ENCODE measurements around the gene PITHD1.
A peak's percentile ranks its signal among the peaks of the same experiment; 100 is the strongest.
"Not testable (repeated sequence)": the region's sequence is repeated elsewhere in the genome, so short reads cannot be mapped to it uniquely, and the experiment has no call there.

PITHD1 gene

GRCh38 chr1:23774174-23774880, 3.9 kb upstream of the PITHD1 start:
- no peak for DNase-seq (ENCODE audit: low read depth)

- no peak for DNase-seq (ENCODE audit: low read depth)
Observed at GRCh38 chr1:23776217-23776616, 2.0 kb upstream of the PITHD1 start.

GRCh38 chr1:23779826-23780371, 1.7 kb downstream of the PITHD1 start:
- no peak for DNase-seq (ENCODE audit: low read depth)

DNA sequence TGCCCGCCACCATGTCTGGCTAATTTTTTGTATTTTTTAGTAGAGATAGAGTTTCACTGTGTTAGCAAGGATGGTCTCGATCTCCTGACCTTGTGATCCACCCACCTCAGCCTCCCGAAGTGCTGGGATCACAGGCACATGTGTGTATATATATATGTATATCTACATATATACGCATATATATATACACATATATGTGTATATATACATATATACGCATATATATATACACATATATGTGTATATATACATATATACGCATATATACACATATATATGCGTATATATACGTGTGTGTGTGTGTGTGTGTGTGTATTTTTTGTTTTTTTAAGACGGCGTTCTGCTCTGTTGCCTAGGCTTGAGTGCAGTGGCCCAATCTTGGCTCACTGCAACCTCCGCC, 4.9 kb downstream of the PITHD1 start:
- DNase-seq (ENCODE audit: low read depth): not testable (repeated sequence)

DNA sequence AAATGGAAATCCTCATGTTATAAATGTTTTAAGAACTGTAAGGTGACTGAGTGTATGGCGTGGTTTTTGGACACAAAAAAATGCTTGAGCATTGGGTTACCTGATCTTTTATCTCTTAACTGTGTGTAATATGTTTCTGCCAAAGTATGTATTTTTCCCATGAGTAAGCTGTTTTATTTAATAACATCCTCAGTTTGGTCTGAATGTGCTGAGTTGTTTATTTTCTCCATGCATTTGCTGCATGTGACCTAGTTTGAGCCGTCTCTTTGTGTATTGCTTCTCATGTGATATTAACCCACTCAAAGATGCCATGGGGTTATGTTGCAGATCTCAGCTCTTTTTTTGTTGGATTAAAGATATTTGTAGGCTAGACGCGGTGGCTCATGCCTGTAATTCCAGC, 6.6 kb downstream of the PITHD1 start:
- no peak for DNase-seq (ENCODE audit: low read depth)

DNA sequence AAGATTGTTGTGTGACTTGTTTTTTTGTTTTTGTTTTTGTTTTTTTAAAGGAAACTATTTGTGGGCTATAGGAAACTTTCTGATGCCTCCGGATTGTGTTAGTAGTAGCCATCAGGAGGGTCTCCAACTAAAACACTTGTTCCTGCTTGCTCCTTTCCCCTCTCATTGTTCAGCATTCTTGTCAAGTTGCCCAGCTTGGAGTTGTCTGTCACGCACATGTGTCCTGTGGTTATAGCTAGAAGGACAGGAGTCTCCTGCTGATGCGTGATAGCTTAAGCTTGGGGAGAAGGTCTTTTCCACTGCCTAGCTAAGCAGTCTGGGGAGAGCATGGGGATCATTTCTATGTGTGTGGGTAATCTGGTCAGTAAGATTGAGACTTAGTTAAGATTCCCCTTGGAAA, 9.5 kb downstream of the PITHD1 start:
- DNase-seq (ENCODE audit: low read depth): no peak

- no peak for DNase-seq (ENCODE audit: low read depth)
Observed at GRCh38 chr1:23788695-23789094, 10.5 kb downstream of the PITHD1 start.

DNA sequence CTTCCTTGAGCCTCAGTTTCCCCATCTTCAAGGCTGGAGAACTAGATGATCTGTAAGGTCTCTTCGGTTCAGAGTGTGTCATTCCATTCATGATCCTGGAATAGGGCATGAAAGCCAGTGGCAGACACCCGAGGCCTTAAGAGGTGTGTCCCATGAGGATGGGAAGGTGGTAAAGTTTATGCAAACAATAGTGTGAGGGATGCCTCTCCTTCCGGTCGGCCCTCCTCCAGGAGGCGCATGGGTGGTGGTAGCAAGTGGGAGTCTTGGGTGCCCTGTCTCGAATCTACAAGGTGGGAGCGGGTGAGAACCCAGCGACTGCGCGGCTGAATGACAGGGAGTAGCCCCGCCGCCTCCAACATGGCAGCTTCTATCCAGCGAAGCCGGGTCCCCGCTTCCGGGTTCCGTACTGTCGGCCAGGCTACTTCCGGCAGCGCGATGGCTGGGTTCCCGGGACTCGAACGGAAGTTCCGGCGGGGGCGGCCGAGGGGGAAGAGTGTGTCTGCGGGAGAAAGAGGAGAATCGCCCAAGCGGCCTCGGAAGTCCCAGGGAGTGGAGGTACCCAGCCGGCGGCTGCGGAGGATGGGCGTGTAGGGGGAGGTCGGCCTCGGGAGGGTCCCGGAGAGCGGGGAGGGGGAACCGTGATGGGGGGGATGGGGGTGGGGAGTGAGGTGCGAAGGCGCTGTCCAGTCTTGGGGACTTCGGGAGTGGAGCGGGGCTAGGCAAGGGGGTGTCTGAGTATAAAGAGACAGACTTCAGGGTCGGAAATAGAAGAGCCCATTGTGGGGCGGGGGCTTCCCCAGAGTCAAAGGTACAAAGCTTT, 12.7 kb downstream of the PITHD1 start, which contains the start of gene LYPLA2:
TSS of gene LYPLA2 (plus strand) at position 450 of the 820 bp plus-strand sequence. CDS start 1,538 bp downstream, outside the sequence.
- peak; percentile 70 for DNase-seq (ENCODE audit: low read depth)

DNA sequence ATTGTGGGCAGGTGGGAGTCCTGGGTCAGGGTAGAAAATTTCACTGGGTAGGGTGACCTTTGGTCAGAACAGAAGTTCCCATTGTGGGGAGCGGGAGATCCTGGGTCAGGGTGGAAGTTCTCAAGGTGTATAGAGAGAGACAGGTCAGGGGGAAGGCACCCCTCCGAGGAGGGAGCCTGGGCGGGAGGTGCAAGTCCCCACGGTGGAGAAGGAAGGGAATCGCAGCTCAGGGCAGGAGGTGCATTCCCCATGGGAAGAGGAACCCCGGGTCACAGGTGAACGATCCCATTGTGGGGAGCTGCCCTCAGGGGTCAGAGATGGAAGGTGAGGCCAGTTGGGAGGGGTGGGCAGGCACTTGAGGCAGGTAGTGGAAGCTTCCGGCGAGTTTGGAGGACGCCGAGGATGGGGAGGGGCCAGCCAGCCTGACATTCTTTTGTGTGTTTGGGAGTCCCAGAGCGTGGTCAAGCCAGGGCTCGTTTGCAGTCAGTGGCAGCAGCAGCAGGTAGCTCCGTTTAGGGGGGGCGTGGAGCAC, 13.4 kb downstream of the PITHD1 start:
- no peak for DNase-seq (ENCODE audit: low read depth)

DNA sequence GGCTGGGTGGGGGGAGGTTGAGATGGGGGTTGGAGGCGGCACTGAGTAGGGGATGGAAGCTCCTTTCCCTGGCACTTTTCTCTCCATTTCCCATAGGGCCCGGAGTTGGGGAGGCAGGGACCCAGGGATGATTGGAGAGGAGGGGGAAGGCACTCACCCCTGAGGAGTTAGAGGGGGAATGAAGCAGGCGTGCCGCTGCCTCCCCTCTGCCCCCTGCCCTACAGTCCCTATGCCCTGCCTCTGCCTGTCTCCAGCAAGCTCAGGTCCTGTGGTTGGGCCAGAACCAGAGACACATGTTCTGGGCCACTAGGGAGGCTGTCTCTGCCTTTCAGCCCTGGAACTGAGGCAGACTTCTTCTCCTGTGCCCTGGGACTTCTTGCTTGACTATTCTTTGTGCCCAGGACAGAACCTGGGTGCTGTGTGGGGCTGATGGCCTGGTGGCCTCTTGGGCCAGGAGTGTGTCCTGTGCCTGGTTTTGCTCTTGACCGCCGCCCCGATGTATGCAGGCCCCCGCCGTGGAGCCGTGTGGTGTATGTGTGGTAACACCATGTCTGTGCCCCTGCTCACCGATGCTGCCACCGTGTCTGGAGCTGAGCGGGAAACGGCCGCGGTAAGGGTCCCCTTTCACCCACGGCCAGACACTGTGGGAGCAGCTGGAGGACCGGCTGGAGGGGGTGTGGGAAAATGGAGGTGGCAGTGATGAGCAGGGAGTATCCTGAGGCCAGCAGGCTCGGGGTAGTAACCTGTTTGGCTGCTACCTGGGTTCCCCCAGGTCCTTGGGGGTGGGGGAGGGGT, 14.1 kb downstream of the PITHD1 start:
- DNase-seq (ENCODE audit: low read depth): no peak

GRCh38 chr1:23793018-23793781, 15.0 kb downstream of the PITHD1 start:
- no peak for DNase-seq (ENCODE audit: low read depth)

GRCh38 chr1:23793861-23794731, 15.9 kb downstream of the PITHD1 start:
- no peak for DNase-seq (ENCODE audit: low read depth)

DNA sequence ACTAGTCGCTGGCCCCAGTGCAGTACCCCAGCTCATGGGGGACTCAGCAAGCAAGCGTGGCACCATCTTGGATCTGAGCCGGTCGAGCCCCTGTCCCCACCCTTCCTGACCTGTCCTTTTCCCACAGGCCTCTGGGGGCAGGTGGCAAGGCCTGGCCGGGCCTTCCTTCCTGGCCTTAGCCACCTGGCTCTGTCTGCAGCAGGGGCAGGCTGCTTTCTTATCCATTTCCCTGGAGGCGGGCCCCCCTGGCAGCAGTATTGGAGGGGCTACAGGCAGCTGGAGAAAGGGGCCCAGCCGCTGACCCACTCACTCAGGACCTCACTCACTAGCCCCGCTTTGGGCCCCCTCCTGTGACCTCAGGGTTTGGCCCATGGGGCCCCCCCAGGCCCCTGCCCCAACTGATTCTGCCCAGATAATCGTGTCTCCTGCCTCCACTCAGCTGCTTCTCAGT, 16.5 kb downstream of the PITHD1 start:
- DNase-seq (ENCODE audit: low read depth): not testable (repeated sequence)

DNA sequence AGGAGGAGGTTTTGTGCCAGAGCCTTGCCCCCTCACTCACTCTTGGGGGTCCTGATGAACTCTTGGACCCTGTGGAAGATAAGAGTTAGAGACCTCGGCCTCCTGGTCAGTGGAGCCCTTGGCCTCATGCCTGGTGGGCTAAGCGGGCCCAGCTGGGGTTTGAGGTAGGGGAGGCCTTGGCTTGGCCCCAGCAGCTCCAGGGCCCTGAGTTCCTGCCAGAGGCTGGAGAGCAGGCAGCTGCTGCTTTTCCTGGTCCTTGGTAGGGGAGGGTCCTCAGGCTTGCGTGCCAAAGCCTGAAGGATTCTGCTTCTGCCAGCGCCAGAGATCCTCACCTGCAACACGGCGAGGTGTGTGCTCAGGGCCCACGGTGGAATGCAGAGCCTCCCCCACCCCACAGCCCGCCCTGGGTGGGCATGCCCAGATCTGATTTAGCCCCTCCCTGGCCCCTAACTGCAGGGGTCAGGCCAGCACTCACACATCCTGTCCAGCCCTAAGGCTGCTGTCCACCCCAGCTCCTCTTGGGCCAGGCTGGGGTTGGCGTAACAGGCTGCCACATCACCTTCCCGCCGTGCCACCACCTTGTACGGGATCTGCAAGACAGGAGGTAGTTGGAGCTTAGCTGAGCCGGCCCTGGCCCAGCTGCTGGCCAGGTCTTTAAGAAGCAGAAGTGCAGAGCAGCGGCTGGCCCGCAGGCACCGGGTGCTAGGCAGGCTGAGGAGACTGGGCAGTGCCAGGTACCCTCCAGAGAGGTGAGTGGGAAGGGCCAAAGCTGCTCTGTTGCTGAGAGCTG, 17.7 kb downstream of the PITHD1 start:
- DNase-seq (ENCODE audit: low read depth): no peak

DNA sequence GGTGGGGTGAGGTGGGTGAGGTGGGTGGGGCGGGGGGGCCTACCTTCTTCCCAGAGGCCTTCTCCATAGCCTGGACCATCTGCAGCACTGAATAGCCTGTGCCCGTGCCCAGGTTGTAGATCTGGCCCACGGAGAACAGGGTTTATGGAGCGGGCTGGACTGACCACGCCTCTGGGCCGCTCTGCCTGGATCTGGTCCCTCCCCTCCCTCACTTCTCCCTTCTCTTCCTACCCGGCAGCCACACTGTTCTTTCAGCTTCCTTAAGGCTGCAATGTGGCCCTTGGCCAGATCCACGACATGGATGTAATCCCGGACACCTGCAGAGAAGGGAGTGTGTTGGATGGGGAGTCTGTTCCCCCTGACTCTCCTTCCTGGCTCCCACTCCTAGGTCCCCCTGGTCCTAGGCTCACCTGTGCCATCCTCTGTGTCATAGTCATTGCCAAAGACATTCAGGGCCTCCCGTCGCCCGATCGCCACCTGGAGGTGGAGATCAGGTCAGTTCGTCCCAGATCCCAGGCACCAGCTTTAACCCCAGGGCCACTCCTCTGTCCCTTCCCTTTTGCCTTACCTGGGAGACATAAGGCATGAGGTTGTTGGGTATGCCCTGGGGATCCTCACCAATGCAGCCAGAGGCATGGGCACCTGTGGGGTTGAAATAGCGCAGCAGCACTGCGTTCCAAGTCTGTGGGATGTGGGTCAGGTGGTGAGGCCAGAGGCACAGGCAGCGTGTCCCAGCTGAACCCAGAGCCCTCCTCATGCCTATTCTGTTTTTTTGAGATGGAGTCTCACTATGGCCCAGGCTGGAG, 18.5 kb downstream of the PITHD1 start:
- no peak for DNase-seq (ENCODE audit: low read depth)

- DNase-seq (ENCODE audit: low read depth): no peak
Observed at GRCh38 chr1:23797478-23798448, 19.5 kb downstream of the PITHD1 start.

- no peak for DNase-seq (ENCODE audit: low read depth)
Observed at GRCh38 chr1:23798662-23799142, 20.5 kb downstream of the PITHD1 start.

Measured in stimulated activated CD8-positive, alpha-beta memory T cell treated with anti-CD3 and anti-CD28 coated beads, Interleukin-15, amount 100 ng/mL, for 1 hour (primary cell).